Natural killer cell treated with Interleukin-12 subunit alpha and Interleukin-12 subunit beta and Interleukin-15 and Interleukin-18, amount 100 ng/mL, for 72 hours (primary cell): ENCODE data around the gene CNRIP1. TPM values are rescaled to one million over a fixed set of nuclear protein-coding genes. Genes with fewer than 3 reads are reported as not detected.
A peak's percentile ranks its signal among the peaks of the same experiment; 100 is the strongest.

ENCODE experiments used
- ATAC-seq, 2 donors: fragments of 150-1000 bp; cut with Tn5 transposase in 1 of 2; sonication (Bioruptor Pico), chemical (Tn5 transposase) in 1 of 2; 2 replicates each; pipeline ENCODE4 v1.10.0; 2021
- DNase-seq: peaks from one replicate; pipeline ENCODE4 v3.0.0; 2022; ENCODE audit warnings: low spot score
- H3K27ac Mint-ChIP-seq, 2 donors: 1 replicate in 1 of 2; 2 replicates in 1 of 2; pipeline ENCODE4 v1.8.0; 2022; ENCODE audit warnings: mixed read lengths in 2 of 2, mild to moderate bottlenecking in 1 of 2, moderate library complexity in 1 of 2
- H3K27me3 Mint-ChIP-seq, 2 donors: 1 replicate in 1 of 2; 2 replicates in 1 of 2; pipeline ENCODE4 v1.8.0; 2022; ENCODE audit warnings: mixed read lengths in 2 of 2
- H3K36me3 Mint-ChIP-seq: one replicate; pipeline ENCODE4 v1.8.0; 2022; ENCODE audit warnings: mixed read lengths
- H3K4me1 Mint-ChIP-seq, 2 donors: 1 replicate in 1 of 2; 2 replicates in 1 of 2; pipeline ENCODE4 v1.8.0; 2022; ENCODE audit warnings: low read depth in 2 of 2, mixed read lengths in 2 of 2, mild to moderate bottlenecking in 1 of 2
- H3K4me3 Mint-ChIP-seq: one replicate; pipeline ENCODE4 v1.8.0; 2022; ENCODE audit warnings: mixed read lengths
- H3K9me3 Mint-ChIP-seq: 2 replicates; pipeline ENCODE4 v1.8.0; 2022; ENCODE audit warnings: mixed read lengths
- total RNA-seq, 2 donors: library from RNA; stranded (reverse); gene quantifications; one replicate each; pipeline ENCODE4 v1.2.3, GENCODE V29; 2022

The CNRIP1 gene
- total RNA-seq, 2 donors from 2014 or later: not detected

DNA sequence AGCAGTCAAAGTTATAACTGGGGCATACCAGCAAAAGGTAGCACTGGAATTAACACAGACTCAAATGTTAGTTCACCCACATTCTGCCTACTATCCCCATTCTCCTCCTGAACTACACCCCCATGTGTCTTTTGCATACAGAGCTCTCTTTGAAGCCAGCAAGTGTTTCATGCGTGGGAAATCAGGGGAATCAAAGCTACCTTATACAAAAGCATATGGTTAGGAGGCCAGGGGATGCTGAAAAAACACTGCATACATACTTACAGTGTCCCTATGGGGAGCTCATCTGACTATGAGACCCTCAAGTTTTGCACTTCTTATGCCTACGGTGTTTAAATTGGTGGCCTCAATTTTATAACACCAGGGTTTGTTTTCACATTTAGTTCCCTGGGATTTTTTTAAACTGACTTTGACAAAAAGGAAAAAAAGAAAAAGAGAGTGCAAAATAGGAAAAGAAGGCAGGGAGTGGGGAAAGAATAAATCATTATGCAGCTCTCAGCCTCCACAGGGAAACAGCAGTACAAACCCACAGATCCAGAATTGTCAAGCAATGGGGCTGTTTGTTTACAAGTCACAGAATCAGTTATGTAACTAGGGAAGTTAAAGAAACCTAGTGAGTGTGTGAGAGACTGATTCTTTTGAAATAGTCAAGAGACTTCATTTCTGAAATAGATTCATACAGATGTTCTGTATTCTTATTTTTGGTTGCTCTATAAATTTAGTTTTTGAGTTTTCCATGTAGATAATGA lies 47.3 kb downstream of the CNRIP1 start:
- Mint-ChIP-seq H3K4me1 (no peaks in the 10 kb centered on the region), H3K4me3 (no peak overlapping the region)
- no peak for ATAC-seq

DNA sequence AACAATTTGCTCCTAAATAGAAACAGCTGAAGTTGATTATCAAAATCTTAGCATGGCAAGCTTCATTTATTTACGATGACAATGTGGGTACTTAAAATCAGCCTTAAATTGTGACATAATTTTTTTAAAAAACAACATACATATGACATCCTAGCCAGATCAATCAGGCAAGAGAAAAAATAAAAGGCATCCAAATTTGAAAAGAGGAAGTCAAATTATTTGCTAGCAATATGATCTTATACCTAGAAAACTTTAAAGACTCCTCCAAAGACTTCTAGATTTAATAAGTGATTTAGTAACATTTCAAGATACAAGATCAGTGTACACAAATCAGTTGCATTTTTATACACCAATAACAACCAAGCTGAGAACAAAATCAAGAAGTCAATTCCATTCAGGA lies 53.1 kb downstream of the CNRIP1 start:
- H3K4me3 Mint-ChIP-seq: no peak overlapping the region
- H3K36me3 Mint-ChIP-seq: no peaks in the 10 kb centered on the region
- ATAC-seq (no peak), DNase-seq (no peak)
- no peaks in the 10 kb centered on the region for H3K4me1 Mint-ChIP-seq
- H3K9me3 Mint-ChIP-seq: no peaks in the 10 kb centered on the region
- H3K27ac Mint-ChIP-seq: no peak overlapping the region
- H3K27me3 Mint-ChIP-seq: peaks cover 9 to 12% of the 10 kb centered on the region in 2 donors

More for the DNA sequence above, 47.3 kb downstream of the CNRIP1 start:
- Mint-ChIP-seq H3K9me3 (no peaks in the 10 kb centered on the region), H3K27me3 (peaks cover 0 to 7% of the 10 kb centered on the region in 2 donors), H3K36me3 (no peaks in the 10 kb centered on the region), H3K27ac (no peak overlapping the region)
- no peak for DNase-seq

GRCh38 chr2:68263632-68264031 lies 56.1 kb downstream of the CNRIP1 start:
- Mint-ChIP-seq H3K9me3 (no peaks in the 10 kb centered on the region), H3K36me3 (no peaks in the 10 kb centered on the region), H3K4me1 (no peaks in the 10 kb centered on the region), H3K4me3 (no peak overlapping the region), H3K27me3 (peaks cover 7 to 9% of the 10 kb centered on the region in 2 donors), H3K27ac (no peak overlapping the region)
- ATAC-seq (no peak), DNase-seq (no peak)

GRCh38 chr2:68258851-68259250 lies 60.9 kb downstream of the CNRIP1 start:
- DNase-seq (no peak), ATAC-seq (no peak)
- peaks cover 5 to 11% of the 10 kb centered on the region in 2 donors for H3K4me1 Mint-ChIP-seq
- H3K27ac Mint-ChIP-seq: no peak overlapping the region
- no peak overlapping the region for H3K4me3 Mint-ChIP-seq
- no peaks in the 10 kb centered on the region for H3K9me3 Mint-ChIP-seq
- H3K27me3 Mint-ChIP-seq: no peaks in the 10 kb centered on the region
- H3K36me3 Mint-ChIP-seq: no peaks in the 10 kb centered on the region

DNA sequence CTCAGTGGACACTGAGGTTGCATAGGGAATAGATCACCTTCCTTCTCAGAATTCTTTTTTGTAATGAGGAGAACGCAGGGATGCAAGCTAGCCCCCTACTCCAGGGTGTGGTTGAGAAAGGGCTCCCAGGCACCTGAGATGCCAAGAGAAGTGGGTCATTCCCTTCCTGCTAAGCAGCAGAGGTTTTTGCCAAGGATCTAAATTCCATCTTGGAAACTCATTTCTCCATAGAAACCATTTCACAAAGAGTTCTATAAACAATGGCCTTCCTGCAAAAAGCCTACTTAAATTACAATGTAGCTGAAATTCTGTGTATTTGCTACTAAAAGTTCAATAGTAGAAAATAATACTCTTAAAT lies 63.7 kb downstream of the CNRIP1 start:
- Mint-ChIP-seq H3K27ac (no peak overlapping the region), H3K4me3 (no peak overlapping the region)

GRCh38 chr2:68253219-68254068 lies 66.3 kb downstream of the CNRIP1 start:
- Mint-ChIP-seq H3K27me3 (no peaks in the 10 kb centered on the region), H3K4me3 (peak overlapping the region; percentile 97), H3K27ac (peak overlapping the region in 1 of 2 donors; percentile 98), H3K36me3 (peaks cover 15% of the 10 kb centered on the region), H3K4me1 (peaks cover 27 to 39% of the 10 kb centered on the region in 2 donors), H3K9me3 (no peaks in the 10 kb centered on the region)
- ATAC-seq: no peak
- no peak for DNase-seq

More for the DNA sequence above, 63.7 kb downstream of the CNRIP1 start:
- DNase-seq: no peak
- Mint-ChIP-seq H3K27me3 (no peaks in the 10 kb centered on the region), H3K4me1 (peaks cover 14 to 25% of the 10 kb centered on the region in 2 donors), H3K36me3 (peaks cover 4% of the 10 kb centered on the region), H3K9me3 (no peaks in the 10 kb centered on the region)
- ATAC-seq: no peak

- H3K4me3 Mint-ChIP-seq: peak within 1 kb of the TSS; percentile 97
- ATAC-seq (peak; percentile 95 to 97), DNase-seq (peak; percentile 98)
- peaks cover 15% of the 10 kb centered on the region for H3K36me3 Mint-ChIP-seq
- peaks cover 27 to 39% of the 10 kb centered on the region in 2 donors for H3K4me1 Mint-ChIP-seq
- H3K27ac Mint-ChIP-seq: peak within 1 kb of the TSS in 1 of 2 donors; percentile 98
- H3K9me3 Mint-ChIP-seq: no peaks in the 10 kb centered on the region
- no peaks in the 10 kb centered on the region for H3K27me3 Mint-ChIP-seq
These were observed 67.1 kb downstream of the CNRIP1 start, which contains the start of gene PPP3R1 for GRCh38 chr2:68252400-68253218. Gene PPP3R1 (minus strand): TSS chr2:68252532. CDS start chr2:68252127, 405 bp downstream.

GRCh38 chr2:68251855-68252399 lies 67.8 kb downstream of the CNRIP1 start:
- Mint-ChIP-seq H3K9me3 (no peaks in the 10 kb centered on the region), H3K27ac (peak overlapping the region in 1 of 2 donors; percentile 98), H3K27me3 (no peaks in the 10 kb centered on the region), H3K4me3 (peak overlapping the region; percentile 97), H3K4me1 (peaks cover 27 to 39% of the 10 kb centered on the region in 2 donors), H3K36me3 (peaks cover 15% of the 10 kb centered on the region)
- DNase-seq: peak; percentile 72
- peak; percentile 15 to 28 for ATAC-seq

- DNase-seq: peak; percentile 79
- ATAC-seq: peak; percentile 62 to 66
- H3K4me3 Mint-ChIP-seq: peak overlapping the region; percentile 97
- H3K27ac Mint-ChIP-seq: peak overlapping the region in 1 of 2 donors; percentile 93
- no peaks in the 10 kb centered on the region for H3K9me3 Mint-ChIP-seq
- H3K27me3 Mint-ChIP-seq: no peaks in the 10 kb centered on the region
- peaks cover 27 to 39% of the 10 kb centered on the region in 2 donors for H3K4me1 Mint-ChIP-seq
- H3K36me3 Mint-ChIP-seq: peaks cover 15% of the 10 kb centered on the region
These were observed 68.4 kb downstream of the CNRIP1 start for GRCh38 chr2:68251187-68251854.

GRCh38 chr2:68250652-68251186 lies 69.0 kb downstream of the CNRIP1 start:
- Mint-ChIP-seq H3K4me1 (peaks cover 27 to 39% of the 10 kb centered on the region in 2 donors), H3K4me3 (peak overlapping the region; percentile 97), H3K36me3 (peaks cover 15% of the 10 kb centered on the region), H3K27ac (peak overlapping the region in 1 of 2 donors; percentile 93), H3K27me3 (no peaks in the 10 kb centered on the region), H3K9me3 (no peaks in the 10 kb centered on the region)
- no peak for ATAC-seq
- no peak for DNase-seq

GRCh38 chr2:68250196-68250595 lies 69.6 kb downstream of the CNRIP1 start:
- Mint-ChIP-seq H3K27ac (peak overlapping the region in 1 of 2 donors; percentile 93), H3K36me3 (peaks cover 15% of the 10 kb centered on the region), H3K9me3 (no peaks in the 10 kb centered on the region), H3K4me1 (peaks cover 27 to 39% of the 10 kb centered on the region in 2 donors), H3K4me3 (peak overlapping the region; percentile 97), H3K27me3 (no peaks in the 10 kb centered on the region)
- no peak for DNase-seq
- no peak for ATAC-seq

GRCh38 chr2:68248806-68249205 lies 70.9 kb downstream of the CNRIP1 start:
- no peaks in the 10 kb centered on the region for H3K27me3 Mint-ChIP-seq
- no peak overlapping the region for H3K4me3 Mint-ChIP-seq
- H3K27ac Mint-ChIP-seq: no peak overlapping the region
- ATAC-seq: no peak
- no peak for DNase-seq
- peaks cover 15% of the 10 kb centered on the region for H3K36me3 Mint-ChIP-seq
- peaks cover 22 to 28% of the 10 kb centered on the region in 2 donors for H3K4me1 Mint-ChIP-seq
- H3K9me3 Mint-ChIP-seq: no peaks in the 10 kb centered on the region
